GM23338 (cell line): Measurements from ENCODE around the gene FAM222A. TPM values are rescaled to one million over a fixed set of nuclear protein-coding genes. Genes with fewer than 3 reads are reported as not detected.
A peak's percentile ranks its signal among the peaks of the same experiment; 100 is the strongest.

ENCODE experiments used
- ATAC-seq: fragments of 200-7000 bp; cut with Tn5 transposase; 3 replicates; pipeline ENCODE4 v1.9.1; 2020
- DNase-seq: peaks from one replicate; pipeline ENCODE4 v3.0.0-alpha.2; 2015; ENCODE audit warnings: low spot score
- H2AFZ ChIP-seq: fragments of 200-600 bp; sonication (generic); 2 replicates; pipeline ENCODE4 v1.8.0; 2016; ENCODE audit warnings: antibody characterized with exemption, mild to moderate bottlenecking, moderate library complexity
- H3F3A ChIP-seq: fragments of 200-600 bp; sonication (generic); replicated peaks from 2 replicates; pipeline ENCODE4 v1.8.0; 2017; ENCODE audit warnings: antibody characterized with exemption, mixed run types, low read depth
- H3K27ac ChIP-seq: fragments of 200-600 bp; sonication (generic); 2 replicates; pipeline ENCODE4 v1.6.1; 2016; ENCODE audit warnings: low read depth
- H3K27me3 ChIP-seq: fragments of 200-600 bp; sonication (generic); 2 replicates; pipeline ENCODE4 v1.8.0; 2016; ENCODE audit warnings: mild to moderate bottlenecking, mixed run types, moderate library complexity; ENCODE audit not compliant: insufficient read depth
- H3K36me3 ChIP-seq: fragments of 200-600 bp; sonication (generic); 2 replicates; pipeline ENCODE4 v1.8.0; 2016; ENCODE audit warnings: mild to moderate bottlenecking; ENCODE audit not compliant: insufficient read depth
- H3K4me1 ChIP-seq: fragments of 200-600 bp; sonication (generic); 2 replicates; pipeline ENCODE4 v1.8.0; 2016; ENCODE audit warnings: mild to moderate bottlenecking, moderate library complexity; ENCODE audit not compliant: insufficient read depth
- H3K4me2 ChIP-seq: fragments of 200-600 bp; sonication (generic); 2 replicates; pipeline ENCODE4 v1.7.1; 2017; ENCODE audit warnings: mixed run types
- H3K4me3 ChIP-seq: fragments of 200-600 bp; sonication (generic); 2 replicates; pipeline ENCODE4 v1.6.1; 2016; ENCODE audit warnings: mixed run types
- H3K79me2 ChIP-seq: fragments of 200-600 bp; sonication (generic); replicated peaks from 2 replicates; pipeline ENCODE4 v1.8.0; 2017; ENCODE audit warnings: mild to moderate bottlenecking; ENCODE audit not compliant: insufficient read depth
- H3K9me2 ChIP-seq: fragments of 200-600 bp; sonication (generic); 2 replicates; pipeline ENCODE4 v1.8.0; 2017; ENCODE audit not compliant: insufficient read depth
- H4K20me1 ChIP-seq: fragments of 200-600 bp; sonication (generic); replicated peaks from 2 replicates; pipeline ENCODE4 v1.8.0; 2017; ENCODE audit warnings: mild to moderate bottlenecking; ENCODE audit not compliant: insufficient read depth
- H3K27ac Mint-ChIP-seq: 2 replicates; pipeline ENCODE4 v1.8.0; 2020; ENCODE audit warnings: inconsistent platforms, mild to moderate bottlenecking, moderate library complexity, mixed read lengths
- H3K27me3 Mint-ChIP-seq: 3 replicates; pipeline ENCODE4 v1.8.0; 2022; ENCODE audit warnings: low read depth, mild to moderate bottlenecking, moderate library complexity, mixed read lengths, inconsistent platforms; ENCODE audit not compliant: insufficient read depth, poor library complexity
- H3K36me3 Mint-ChIP-seq: 3 replicates; pipeline ENCODE4 v1.8.0; 2021; ENCODE audit warnings: low read depth, mild to moderate bottlenecking, inconsistent platforms, moderate library complexity, mixed read lengths
- H3K4me1 Mint-ChIP-seq: 3 replicates; pipeline ENCODE4 v1.8.0; 2020; ENCODE audit warnings: mild to moderate bottlenecking, inconsistent platforms, mixed read lengths
- H3K4me3 Mint-ChIP-seq: 3 replicates; pipeline ENCODE4 v1.8.0; 2021; ENCODE audit warnings: moderate library complexity, mild to moderate bottlenecking, inconsistent platforms, mixed read lengths
- H3K9me3 Mint-ChIP-seq: 3 replicates; pipeline ENCODE4 v1.8.0; 2020; ENCODE audit warnings: moderate library complexity, mild to moderate bottlenecking, inconsistent platforms, mixed read lengths
- CREB1 ChIP-seq: fragments of 250-450 bp; sonication (Bioruptor Pico); IDR thresholded peaks from 2 replicates; pipeline ENCODE4 v1.5.0; 2020; ENCODE audit warnings: low read depth, mild to moderate bottlenecking, moderate library complexity
- ETS1 ChIP-seq: IDR thresholded peaks from 2 replicates; pipeline ENCODE4 v1.6.1; 2016; ENCODE audit warnings: antibody characterized with exemption
- EZH2 ChIP-seq: fragments of 200-600 bp; sonication (generic); IDR thresholded peaks from one replicate; pipeline ENCODE4 v1.8.0; 2017; ENCODE audit warnings: antibody characterized with exemption, mild to moderate bottlenecking, low read depth; ENCODE audit not compliant: unreplicated experiment
- EZH2phosphoT487 ChIP-seq: fragments of 200-600 bp; sonication (generic); IDR thresholded peaks from one replicate; pipeline ENCODE4 v1.8.1; 2018; ENCODE audit warnings: antibody characterized with exemption; ENCODE audit not compliant: unreplicated experiment
- JUNB ChIP-seq: IDR thresholded peaks from one replicate; pipeline ENCODE4 v1.6.1; 2016; ENCODE audit warnings: antibody characterized with exemption; ENCODE audit not compliant: unreplicated experiment
- NANOG ChIP-seq: IDR thresholded peaks from 2 replicates; pipeline ENCODE4 v1.6.1; 2016; ENCODE audit warnings: antibody characterized with exemption, borderline replicate concordance
- POLR2AphosphoS5 ChIP-seq: IDR thresholded peaks from 2 replicates; pipeline ENCODE4 v1.6.1; 2016; ENCODE audit warnings: antibody characterized with exemption, low read depth
- STAT1 ChIP-seq: IDR thresholded peaks from one replicate; pipeline ENCODE4 v1.6.1; 2016; ENCODE audit warnings: antibody characterized with exemption; ENCODE audit not compliant: unreplicated experiment
- ZNF114 ChIP-seq: fragments of 250-450 bp; sonication (Bioruptor Pico); IDR thresholded peaks from 2 replicates; pipeline ENCODE4 v1.5.0; 2020; ENCODE audit warnings: mild to moderate bottlenecking, moderate library complexity
- ZNF331 ChIP-seq: fragments of 250-450 bp; sonication (Bioruptor Pico); IDR thresholded peaks from 2 replicates; pipeline ENCODE4 v1.5.0; 2020; ENCODE audit warnings: low read depth, mild to moderate bottlenecking, moderate library complexity
- polyA plus RNA-seq: library from polyadenylated mRNA; unstranded; fragments of >200 nt; fragmentation: Nextera tagmentation; extraction: Ambion mirVana; gene quantifications from 2 replicates; pipeline ENCODE4 v1.2.1, GENCODE V29; 2016
- total RNA-seq: library from RNA; depleted of rRNA; stranded (reverse); fragments of >200 nt; shearing (Covaris generic); gene quantifications from 2 replicates; pipeline ENCODE4 v1.2.3, GENCODE V29; 2014
- TF ChIP-seq, protein P1 (sequence below): fragments of 250-450 bp; sonication (Bioruptor Pico); IDR thresholded peaks from 2 replicates; pipeline ENCODE4 v1.5.0; 2020; ENCODE audit warnings: mild to moderate bottlenecking, moderate library complexity
- TF ChIP-seq, protein P2 (sequence below): IDR thresholded peaks from one replicate; pipeline ENCODE4 v1.6.1; 2018; ENCODE audit warnings: antibody characterized with exemption; ENCODE audit not compliant: unreplicated experiment
- TF ChIP-seq, protein P3 (sequence below), 2 experiments: fragments of 200-600 bp in 1 of 2; sonication (generic) in 1 of 2; conservative IDR thresholded peaks; 2 replicates each; pipeline versions ENCODE4 v1.5.1 to v1.6.1; 2016 to 2017; ENCODE audit warnings: antibody characterized with exemption in 2 of 2, low read depth in 2 of 2, mild to moderate bottlenecking in 2 of 2, moderate library complexity in 1 of 2

Gene FAM222A
- total and polyA plus RNA-seq, 2 experiments from 2014 or later: 0.78 to 2.1 TPM

DNA sequence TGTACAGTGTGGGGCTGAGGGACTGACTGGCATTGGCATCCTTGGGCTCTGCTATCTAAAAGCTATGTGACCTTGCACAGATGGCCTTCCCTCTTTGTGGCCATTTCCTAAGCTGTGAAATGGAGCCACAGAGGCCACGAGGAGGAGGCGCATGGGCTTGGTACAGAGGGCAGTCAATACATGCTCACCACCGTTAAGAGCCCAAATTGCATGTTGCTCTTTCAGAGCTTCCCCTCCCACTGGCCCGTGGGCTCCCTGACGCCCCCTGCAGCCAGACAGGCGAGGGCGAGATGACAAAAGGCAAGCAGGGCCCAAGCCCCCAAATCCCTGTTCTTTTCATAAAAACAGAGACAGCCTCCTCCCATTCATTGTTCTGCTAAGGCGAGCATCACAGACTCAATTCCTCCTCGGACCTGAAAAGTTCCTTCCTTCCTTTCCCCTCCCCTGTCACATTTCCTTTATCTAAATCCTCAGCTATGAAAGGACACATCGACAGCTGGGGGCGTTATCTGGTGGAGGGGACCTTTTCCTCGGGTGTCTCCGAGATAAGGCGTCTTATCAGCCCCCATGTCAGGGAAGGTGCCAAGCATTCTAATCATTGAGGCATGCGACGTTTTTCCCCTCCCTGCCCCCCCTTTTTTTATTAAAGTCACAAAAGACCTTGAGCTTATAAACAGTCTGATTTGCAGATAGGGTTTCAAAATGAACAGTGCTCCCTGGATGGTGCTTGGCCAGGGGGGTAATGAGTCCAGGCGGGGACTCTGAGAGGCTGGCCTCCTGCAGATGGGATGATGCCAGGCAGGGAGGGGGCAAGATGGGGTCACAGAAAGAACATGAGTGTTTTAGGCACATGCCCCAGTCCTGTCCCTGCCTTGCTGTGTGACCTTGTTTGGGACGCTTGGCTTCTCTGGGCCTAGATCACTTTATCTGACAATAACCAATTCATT lies 26.4 kb downstream of the FAM222A start:
- ATAC-seq: peak; percentile 62
- Histone ChIP-seq H3K4me1 (peaks cover 13% of the 10 kb centered on the region), H2AFZ (0 out of 2 replicates have a peak overlapping the region, but pooled peaks have one; percentile 47), H3K27me3 (no peaks in the 10 kb centered on the region), H3K27ac (no peak overlapping the region), H3K4me2 (no peak overlapping the region), H3F3A (no peaks in the 10 kb centered on the region), H4K20me1 (peaks cover 6% of the 10 kb centered on the region), H3K9me2 (no peaks in the 10 kb centered on the region), H3K36me3 (no peaks in the 10 kb centered on the region), H3K4me3 (no peak overlapping the region), H3K79me2 (no peaks in the 10 kb centered on the region)
- Mint-ChIP-seq H3K4me3 (no peak overlapping the region), H3K36me3 (no peaks in the 10 kb centered on the region), H3K27ac (no peak overlapping the region), H3K4me1 (peaks cover 39% of the 10 kb centered on the region), H3K27me3 (peaks cover 22% of the 10 kb centered on the region), H3K9me3 (no peaks in the 10 kb centered on the region)
- peak; percentile 77 for DNase-seq
- TF ChIP-seq ETS1 (no peak), POLR2AphosphoS5 (no peak), EZH2phosphoT487 (no peak), ZNF331 (CRISPR knock-in tag) (no peak), JUNB (no peak), STAT1 (no peak), NANOG (no peak), CREB1 (CRISPR knock-in tag) (no peak), ZNF114 (no peak), EZH2 (no peak)
- TF ChIP-seq, protein P1, sequence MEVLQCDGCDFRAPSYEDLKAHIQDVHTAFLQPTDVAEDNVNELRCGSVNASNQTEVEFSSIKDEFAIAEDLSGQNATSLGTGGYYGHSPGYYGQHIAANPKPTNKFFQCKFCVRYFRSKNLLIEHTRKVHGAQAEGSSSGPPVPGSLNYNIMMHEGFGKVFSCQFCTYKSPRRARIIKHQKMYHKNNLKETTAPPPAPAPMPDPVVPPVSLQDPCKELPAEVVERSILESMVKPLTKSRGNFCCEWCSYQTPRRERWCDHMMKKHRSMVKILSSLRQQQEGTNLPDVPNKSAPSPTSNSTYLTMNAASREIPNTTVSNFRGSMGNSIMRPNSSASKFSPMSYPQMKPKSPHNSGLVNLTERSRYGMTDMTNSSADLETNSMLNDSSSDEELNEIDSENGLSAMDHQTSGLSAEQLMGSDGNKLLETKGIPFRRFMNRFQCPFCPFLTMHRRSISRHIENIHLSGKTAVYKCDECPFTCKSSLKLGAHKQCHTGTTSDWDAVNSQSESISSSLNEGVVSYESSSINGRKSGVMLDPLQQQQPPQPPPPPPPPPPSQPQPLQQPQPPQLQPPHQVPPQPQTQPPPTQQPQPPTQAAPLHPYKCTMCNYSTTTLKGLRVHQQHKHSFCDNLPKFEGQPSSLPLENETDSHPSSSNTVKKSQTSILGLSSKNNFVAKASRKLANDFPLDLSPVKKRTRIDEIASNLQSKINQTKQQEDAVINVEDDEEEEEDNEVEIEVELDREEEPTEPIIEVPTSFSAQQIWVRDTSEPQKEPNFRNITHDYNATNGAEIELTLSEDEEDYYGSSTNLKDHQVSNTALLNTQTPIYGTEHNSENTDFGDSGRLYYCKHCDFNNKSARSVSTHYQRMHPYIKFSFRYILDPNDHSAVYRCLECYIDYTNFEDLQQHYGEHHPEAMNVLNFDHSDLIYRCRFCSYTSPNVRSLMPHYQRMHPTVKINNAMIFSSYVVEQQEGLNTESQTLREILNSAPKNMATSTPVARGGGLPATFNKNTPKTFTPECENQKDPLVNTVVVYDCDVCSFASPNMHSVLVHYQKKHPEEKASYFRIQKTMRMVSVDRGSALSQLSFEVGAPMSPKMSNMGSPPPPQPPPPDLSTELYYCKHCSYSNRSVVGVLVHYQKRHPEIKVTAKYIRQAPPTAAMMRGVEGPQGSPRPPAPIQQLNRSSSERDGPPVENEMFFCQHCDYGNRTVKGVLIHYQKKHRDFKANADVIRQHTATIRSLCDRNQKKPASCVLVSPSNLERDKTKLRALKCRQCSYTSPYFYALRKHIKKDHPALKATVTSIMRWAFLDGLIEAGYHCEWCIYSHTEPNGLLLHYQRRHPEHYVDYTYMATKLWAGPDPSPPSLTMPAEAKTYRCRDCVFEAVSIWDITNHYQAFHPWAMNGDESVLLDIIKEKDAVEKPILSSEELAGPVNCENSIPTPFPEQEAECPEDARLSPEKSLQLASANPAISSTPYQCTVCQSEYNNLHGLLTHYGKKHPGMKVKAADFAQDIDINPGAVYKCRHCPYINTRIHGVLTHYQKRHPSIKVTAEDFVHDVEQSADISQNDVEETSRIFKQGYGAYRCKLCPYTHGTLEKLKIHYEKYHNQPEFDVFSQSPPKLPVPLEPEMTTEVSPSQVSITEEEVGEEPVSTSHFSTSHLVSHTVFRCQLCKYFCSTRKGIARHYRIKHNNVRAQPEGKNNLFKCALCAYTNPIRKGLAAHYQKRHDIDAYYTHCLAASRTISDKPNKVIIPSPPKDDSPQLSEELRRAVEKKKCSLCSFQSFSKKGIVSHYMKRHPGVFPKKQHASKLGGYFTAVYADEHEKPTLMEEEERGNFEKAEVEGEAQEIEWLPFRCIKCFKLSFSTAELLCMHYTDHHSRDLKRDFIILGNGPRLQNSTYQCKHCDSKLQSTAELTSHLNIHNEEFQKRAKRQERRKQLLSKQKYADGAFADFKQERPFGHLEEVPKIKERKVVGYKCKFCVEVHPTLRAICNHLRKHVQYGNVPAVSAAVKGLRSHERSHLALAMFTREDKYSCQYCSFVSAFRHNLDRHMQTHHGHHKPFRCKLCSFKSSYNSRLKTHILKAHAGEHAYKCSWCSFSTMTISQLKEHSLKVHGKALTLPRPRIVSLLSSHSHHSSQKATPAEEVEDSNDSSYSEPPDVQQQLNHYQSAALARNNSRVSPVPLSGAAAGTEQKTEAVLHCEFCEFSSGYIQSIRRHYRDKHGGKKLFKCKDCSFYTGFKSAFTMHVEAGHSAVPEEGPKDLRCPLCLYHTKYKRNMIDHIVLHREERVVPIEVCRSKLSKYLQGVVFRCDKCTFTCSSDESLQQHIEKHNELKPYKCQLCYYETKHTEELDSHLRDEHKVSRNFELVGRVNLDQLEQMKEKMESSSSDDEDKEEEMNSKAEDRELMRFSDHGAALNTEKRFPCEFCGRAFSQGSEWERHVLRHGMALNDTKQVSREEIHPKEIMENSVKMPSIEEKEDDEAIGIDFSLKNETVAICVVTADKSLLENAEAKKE (CRISPR knock-in tag): no peak
- TF ChIP-seq, protein P2, sequence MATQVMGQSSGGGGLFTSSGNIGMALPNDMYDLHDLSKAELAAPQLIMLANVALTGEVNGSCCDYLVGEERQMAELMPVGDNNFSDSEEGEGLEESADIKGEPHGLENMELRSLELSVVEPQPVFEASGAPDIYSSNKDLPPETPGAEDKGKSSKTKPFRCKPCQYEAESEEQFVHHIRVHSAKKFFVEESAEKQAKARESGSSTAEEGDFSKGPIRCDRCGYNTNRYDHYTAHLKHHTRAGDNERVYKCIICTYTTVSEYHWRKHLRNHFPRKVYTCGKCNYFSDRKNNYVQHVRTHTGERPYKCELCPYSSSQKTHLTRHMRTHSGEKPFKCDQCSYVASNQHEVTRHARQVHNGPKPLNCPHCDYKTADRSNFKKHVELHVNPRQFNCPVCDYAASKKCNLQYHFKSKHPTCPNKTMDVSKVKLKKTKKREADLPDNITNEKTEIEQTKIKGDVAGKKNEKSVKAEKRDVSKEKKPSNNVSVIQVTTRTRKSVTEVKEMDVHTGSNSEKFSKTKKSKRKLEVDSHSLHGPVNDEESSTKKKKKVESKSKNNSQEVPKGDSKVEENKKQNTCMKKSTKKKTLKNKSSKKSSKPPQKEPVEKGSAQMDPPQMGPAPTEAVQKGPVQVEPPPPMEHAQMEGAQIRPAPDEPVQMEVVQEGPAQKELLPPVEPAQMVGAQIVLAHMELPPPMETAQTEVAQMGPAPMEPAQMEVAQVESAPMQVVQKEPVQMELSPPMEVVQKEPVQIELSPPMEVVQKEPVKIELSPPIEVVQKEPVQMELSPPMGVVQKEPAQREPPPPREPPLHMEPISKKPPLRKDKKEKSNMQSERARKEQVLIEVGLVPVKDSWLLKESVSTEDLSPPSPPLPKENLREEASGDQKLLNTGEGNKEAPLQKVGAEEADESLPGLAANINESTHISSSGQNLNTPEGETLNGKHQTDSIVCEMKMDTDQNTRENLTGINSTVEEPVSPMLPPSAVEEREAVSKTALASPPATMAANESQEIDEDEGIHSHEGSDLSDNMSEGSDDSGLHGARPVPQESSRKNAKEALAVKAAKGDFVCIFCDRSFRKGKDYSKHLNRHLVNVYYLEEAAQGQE: peak; percentile 11
- TF ChIP-seq, protein P3, sequence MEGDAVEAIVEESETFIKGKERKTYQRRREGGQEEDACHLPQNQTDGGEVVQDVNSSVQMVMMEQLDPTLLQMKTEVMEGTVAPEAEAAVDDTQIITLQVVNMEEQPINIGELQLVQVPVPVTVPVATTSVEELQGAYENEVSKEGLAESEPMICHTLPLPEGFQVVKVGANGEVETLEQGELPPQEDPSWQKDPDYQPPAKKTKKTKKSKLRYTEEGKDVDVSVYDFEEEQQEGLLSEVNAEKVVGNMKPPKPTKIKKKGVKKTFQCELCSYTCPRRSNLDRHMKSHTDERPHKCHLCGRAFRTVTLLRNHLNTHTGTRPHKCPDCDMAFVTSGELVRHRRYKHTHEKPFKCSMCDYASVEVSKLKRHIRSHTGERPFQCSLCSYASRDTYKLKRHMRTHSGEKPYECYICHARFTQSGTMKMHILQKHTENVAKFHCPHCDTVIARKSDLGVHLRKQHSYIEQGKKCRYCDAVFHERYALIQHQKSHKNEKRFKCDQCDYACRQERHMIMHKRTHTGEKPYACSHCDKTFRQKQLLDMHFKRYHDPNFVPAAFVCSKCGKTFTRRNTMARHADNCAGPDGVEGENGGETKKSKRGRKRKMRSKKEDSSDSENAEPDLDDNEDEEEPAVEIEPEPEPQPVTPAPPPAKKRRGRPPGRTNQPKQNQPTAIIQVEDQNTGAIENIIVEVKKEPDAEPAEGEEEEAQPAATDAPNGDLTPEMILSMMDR (conservative IDR thresholded peaks at IDR 0.05; ENCODE audit: low read depth in 2 of 2): peak; percentile 74 to 85
